ENCODE data around the gene NFASC. TPM values are rescaled to one million over a fixed set of nuclear protein-coding genes. Genes with fewer than 3 reads are reported as not detected.
A peak's percentile ranks its signal among the peaks of the same experiment; 100 is the strongest.

The NFASC gene
- total RNA-seq, 1 donor from 2014 or later = 0.18 TPM

DNA sequence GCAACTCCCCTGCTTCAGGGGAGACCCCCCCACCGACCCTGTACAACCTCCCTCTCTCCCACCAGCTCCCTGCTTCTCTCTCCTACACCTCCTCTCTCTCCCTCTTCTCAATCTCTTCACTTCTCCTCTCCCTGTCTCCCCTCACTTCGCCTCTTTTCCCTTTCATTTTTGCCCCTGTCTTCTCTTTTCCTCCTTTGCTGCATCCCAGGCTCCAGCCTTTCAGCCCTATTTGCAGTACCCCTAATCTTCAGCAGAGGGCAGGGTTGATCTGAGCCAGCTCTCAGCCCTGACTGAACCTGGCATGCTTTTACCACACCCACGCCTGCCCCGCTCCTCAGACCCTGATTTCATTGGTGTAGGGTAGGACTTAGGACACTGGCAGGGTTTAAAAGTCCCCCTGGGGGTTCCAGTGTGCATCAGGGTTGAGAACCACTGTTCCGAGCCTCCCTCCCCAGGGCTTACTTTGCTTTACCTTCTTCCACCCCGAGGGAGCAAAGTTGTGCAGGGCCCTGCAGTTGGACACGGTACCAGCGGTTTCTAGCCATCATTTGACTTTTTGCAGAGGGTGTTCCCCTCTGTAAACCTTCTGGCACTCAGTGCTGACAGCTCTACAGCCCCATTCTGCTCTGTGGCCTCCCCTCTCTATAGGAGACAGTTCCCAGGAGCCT, 105.0 kb downstream of the NFASC start:
- no peaks in the 10 kb centered on the region for H3K9me3 Mint-ChIP-seq
- peak; percentile 22 for DNase-seq (ENCODE audit: low spot score)
- intact Hi-C loops (cut with micrococcal nuclease) = no loop called here
- no peak overlapping the region for H3K27ac Mint-ChIP-seq
- H3K27me3 Mint-ChIP-seq (ENCODE audit: low read depth) = peaks cover 13% of the 10 kb centered on the region
- no peak overlapping the region for H3K4me3 Mint-ChIP-seq (ENCODE audit: low read depth)
- H3K4me1 Mint-ChIP-seq (ENCODE audit: low read depth) = no peaks in the 10 kb centered on the region
- no peaks in the 10 kb centered on the region for H3K36me3 Mint-ChIP-seq (ENCODE audit: low read depth)

DNA sequence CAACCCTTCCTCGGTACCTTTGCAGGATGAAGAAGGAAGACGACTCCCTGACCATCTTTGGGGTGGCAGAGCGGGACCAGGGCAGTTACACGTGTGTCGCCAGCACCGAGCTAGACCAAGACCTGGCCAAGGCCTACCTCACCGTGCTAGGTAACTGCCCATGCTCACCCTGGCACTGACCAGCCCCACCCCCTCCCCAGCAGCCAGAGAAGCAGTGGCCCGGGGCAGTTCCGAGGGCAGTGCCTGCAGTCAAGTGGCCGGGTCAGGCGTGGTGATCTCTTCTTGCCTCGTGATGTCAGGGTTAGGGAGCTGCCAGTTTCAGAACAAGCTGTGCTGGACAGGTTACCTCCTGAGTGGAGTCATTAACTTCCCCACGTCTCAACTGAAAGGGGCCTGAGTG, 106.0 kb downstream of the NFASC start:
- no peaks in the 10 kb centered on the region for H3K9me3 Mint-ChIP-seq
- intact Hi-C loops (cut with micrococcal nuclease) = no loop called here
- H3K27ac Mint-ChIP-seq = no peak overlapping the region
- H3K27me3 Mint-ChIP-seq (ENCODE audit: low read depth) = peaks cover 13% of the 10 kb centered on the region
- H3K36me3 Mint-ChIP-seq (ENCODE audit: low read depth) = no peaks in the 10 kb centered on the region
- H3K4me3 Mint-ChIP-seq (ENCODE audit: low read depth) = no peak overlapping the region
- H3K4me1 Mint-ChIP-seq (ENCODE audit: low read depth) = no peaks in the 10 kb centered on the region
- no peak for DNase-seq (ENCODE audit: low spot score)

DNA sequence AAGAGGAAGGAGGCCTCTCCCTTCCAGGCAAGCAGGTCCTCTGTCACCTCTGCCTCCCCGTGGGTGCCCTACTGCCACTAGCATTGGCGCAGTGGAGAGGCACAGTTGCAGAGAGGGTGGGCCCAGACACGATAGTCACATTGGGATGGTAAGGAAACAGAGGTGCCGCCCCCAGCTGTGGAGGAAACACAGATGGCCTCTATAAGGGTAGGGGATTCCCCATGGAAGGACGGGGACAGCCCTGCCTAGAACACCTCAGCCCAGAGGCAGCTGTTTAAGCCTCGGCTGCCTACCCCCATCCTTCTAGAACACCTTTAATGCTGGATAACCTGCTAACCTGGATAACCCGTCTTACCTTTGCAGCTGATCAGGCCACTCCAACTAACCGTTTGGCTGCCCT, 106.7 kb downstream of the NFASC start:
- Mint-ChIP-seq H3K4me3 (ENCODE audit: low read depth) (no peak overlapping the region), H3K27ac (no peak overlapping the region), H3K36me3 (ENCODE audit: low read depth) (no peaks in the 10 kb centered on the region), H3K9me3 (no peaks in the 10 kb centered on the region), H3K27me3 (ENCODE audit: low read depth) (peaks cover 9% of the 10 kb centered on the region), H3K4me1 (ENCODE audit: low read depth) (no peaks in the 10 kb centered on the region)
- no peak for DNase-seq (ENCODE audit: low spot score)
- intact Hi-C loops (cut with micrococcal nuclease) = no loop called here

DNA sequence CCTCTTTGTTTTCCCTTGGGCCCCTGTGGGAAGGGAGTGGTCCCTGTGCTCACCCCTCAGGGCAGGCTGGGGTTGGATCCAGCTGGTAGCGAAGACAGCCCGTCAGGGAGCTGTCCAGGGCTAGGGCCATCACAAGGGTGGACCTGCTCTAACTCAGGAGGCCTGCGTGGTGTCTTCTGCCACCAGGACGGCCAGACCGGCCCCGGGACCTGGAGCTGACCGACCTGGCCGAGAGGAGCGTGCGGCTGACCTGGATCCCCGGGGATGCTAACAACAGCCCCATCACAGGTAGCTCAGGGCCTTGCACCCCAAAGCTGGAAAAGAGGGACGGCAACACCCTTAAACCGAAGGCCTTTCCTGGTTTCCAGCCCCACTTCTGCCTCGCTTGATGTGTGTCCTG, 108.1 kb downstream of the NFASC start:
- no peaks in the 10 kb centered on the region for H3K36me3 Mint-ChIP-seq (ENCODE audit: low read depth)
- peaks cover 9% of the 10 kb centered on the region for H3K27me3 Mint-ChIP-seq (ENCODE audit: low read depth)
- DNase-seq (ENCODE audit: low spot score) = no peak
- peaks cover 6% of the 10 kb centered on the region for H3K4me1 Mint-ChIP-seq (ENCODE audit: low read depth)
- H3K4me3 Mint-ChIP-seq (ENCODE audit: low read depth) = no peak overlapping the region
- H3K9me3 Mint-ChIP-seq = no peaks in the 10 kb centered on the region
- no peak overlapping the region for H3K27ac Mint-ChIP-seq
- intact Hi-C loops (cut with micrococcal nuclease) = no loop called here

DNA sequence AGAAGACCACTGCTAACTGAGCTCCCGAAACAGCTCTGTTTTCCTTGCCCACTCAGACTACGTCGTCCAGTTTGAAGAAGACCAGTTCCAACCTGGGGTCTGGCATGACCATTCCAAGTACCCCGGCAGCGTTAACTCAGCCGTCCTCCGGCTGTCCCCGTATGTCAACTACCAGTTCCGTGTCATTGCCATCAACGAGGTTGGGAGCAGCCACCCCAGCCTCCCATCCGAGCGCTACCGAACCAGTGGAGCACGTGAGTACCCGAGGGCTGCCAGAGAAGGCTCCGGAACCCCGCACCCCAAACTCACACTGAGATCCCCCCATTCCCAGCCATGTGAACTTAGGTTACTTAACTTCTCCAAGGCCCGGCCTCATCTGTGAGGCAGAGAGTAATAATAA, 108.6 kb downstream of the NFASC start:
- Mint-ChIP-seq H3K4me3 (ENCODE audit: low read depth) (no peak overlapping the region), H3K27ac (no peak overlapping the region), H3K27me3 (ENCODE audit: low read depth) (peaks cover 10% of the 10 kb centered on the region), H3K36me3 (ENCODE audit: low read depth) (no peaks in the 10 kb centered on the region), H3K4me1 (ENCODE audit: low read depth) (peaks cover 6% of the 10 kb centered on the region), H3K9me3 (no peaks in the 10 kb centered on the region)
- no peak for DNase-seq (ENCODE audit: low spot score)
- intact Hi-C loops (cut with micrococcal nuclease) = no loop called here

DNA sequence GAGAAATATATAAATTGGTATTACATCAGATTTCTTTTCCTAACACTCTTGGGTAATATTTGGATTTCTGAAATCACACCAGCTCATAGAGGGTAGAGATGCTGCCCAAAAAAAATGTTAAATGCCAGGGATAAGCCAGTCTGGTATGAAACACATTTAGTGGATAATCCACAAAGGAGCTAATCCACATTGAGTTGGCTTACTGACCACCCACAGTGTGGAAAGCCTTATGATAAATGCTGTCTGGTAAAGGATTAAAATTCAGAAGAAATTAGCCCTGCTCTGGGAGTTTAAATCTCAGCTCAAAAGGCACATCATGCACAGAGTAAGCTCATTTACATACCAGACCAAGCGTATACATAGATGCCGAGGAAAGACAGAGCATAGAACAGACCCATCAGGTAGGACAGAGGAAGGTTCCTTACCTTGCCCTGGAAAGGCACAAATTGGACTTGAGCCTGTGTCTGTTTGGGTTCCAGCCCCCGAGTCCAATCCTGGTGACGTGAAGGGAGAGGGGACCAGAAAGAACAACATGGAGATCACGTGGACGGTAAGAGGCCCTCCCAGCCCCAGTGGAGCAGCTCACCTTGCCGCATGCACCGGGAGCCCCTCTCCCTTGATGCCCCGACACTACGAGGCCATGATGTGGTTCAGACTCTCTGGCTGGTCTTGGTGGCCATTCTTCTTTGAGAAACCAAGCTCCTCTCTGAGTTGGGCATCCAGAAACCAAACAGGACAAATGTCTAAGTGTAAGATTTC, 109.4 kb downstream of the NFASC start:
- Mint-ChIP-seq H3K27me3 (ENCODE audit: low read depth) (peaks cover 10% of the 10 kb centered on the region), H3K36me3 (ENCODE audit: low read depth) (no peaks in the 10 kb centered on the region), H3K4me1 (ENCODE audit: low read depth) (peaks cover 6% of the 10 kb centered on the region), H3K9me3 (no peaks in the 10 kb centered on the region), H3K27ac (no peak overlapping the region), H3K4me3 (ENCODE audit: low read depth) (no peak overlapping the region)
- no peak for DNase-seq (ENCODE audit: low spot score)
- intact Hi-C loops (cut with micrococcal nuclease) = no loop called here

DNA sequence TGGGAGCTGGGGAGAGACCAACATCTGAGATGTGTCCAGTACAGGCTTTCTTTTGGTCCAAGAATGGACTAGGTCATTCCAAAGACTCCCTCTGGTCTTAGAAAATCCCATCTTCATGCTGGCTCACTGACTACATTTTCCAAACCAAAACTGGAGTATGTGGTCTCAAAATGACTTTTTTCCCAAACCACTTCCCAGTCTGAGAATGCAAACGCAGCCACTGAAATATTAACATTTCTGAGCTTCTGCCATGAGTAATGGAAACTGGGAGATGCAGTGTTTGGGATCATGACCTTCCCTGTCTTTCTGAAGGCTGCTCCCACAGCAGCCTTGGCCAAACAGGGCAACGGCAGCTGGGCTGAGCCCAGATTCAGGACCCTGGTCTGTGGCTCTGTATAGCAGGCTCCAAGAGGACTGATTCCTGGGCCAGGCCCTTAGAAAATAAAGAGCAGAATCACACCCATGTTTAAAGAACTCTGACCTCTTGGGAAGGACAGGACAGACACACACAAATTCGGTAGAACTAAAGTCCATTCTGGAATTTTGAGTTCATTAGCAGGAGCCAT, 110.3 kb downstream of the NFASC start:
- H3K36me3 Mint-ChIP-seq (ENCODE audit: low read depth) = no peaks in the 10 kb centered on the region
- H3K4me1 Mint-ChIP-seq (ENCODE audit: low read depth) = peaks cover 6% of the 10 kb centered on the region
- no peaks in the 10 kb centered on the region for H3K9me3 Mint-ChIP-seq
- H3K4me3 Mint-ChIP-seq (ENCODE audit: low read depth) = no peak overlapping the region
- H3K27ac Mint-ChIP-seq = no peak overlapping the region
- intact Hi-C loops (cut with micrococcal nuclease) = no loop called here
- DNase-seq (ENCODE audit: low spot score) = no peak
- peaks cover 12% of the 10 kb centered on the region for H3K27me3 Mint-ChIP-seq (ENCODE audit: low read depth)

DNA sequence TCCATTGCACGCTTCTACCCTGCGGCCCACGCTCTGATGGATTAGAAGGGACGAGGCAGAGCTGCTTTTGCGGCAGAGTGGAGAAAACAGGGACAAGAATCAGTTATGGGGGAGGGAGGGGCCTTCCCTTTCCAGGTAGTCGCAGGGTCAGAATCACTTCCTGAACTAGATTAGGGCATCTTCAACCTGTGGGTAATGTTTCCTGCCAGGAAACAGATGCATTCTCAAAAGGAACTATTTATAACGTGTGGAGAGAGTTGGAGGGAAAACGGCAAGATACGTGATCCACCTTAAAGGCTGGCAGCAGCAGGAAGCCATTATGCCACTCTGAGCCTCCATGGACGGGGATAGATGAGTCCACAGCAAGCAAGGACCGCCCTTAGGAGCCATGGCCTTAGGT, 112.5 kb downstream of the NFASC start:
- Mint-ChIP-seq H3K27ac (no peak overlapping the region), H3K4me1 (ENCODE audit: low read depth) (peaks cover 6% of the 10 kb centered on the region), H3K36me3 (ENCODE audit: low read depth) (no peaks in the 10 kb centered on the region), H3K9me3 (no peaks in the 10 kb centered on the region), H3K27me3 (ENCODE audit: low read depth) (peaks cover 12% of the 10 kb centered on the region), H3K4me3 (ENCODE audit: low read depth) (no peak overlapping the region)
- DNase-seq (ENCODE audit: low spot score) = no peak
- intact Hi-C loops (cut with micrococcal nuclease) = no loop called here

DNA sequence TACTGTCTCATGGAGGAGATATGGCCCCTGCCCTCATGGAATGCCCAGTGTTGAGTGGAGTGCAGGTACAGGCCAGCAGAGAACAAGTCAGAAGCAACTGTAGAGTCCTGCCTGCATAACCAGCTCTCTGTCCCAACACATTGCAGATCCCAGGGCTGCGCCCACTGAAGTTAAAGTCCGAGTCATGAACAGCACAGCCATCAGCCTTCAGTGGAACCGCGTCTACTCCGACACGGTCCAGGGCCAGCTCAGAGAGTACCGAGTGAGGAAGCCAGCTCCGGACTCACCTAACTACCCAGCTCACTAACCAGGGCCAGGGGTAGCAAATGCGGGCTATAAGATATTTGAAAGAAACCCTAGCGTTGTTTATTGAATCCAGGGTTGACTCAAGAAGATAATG, 113.2 kb downstream of the NFASC start:
- no peak overlapping the region for H3K27ac Mint-ChIP-seq
- no peak for DNase-seq (ENCODE audit: low spot score)
- H3K4me3 Mint-ChIP-seq (ENCODE audit: low read depth) = no peak overlapping the region
- peaks cover 6% of the 10 kb centered on the region for H3K4me1 Mint-ChIP-seq (ENCODE audit: low read depth)
- no peaks in the 10 kb centered on the region for H3K9me3 Mint-ChIP-seq
- H3K27me3 Mint-ChIP-seq (ENCODE audit: low read depth) = peaks cover 12% of the 10 kb centered on the region
- intact Hi-C loops (cut with micrococcal nuclease) = no loop called here
- no peaks in the 10 kb centered on the region for H3K36me3 Mint-ChIP-seq (ENCODE audit: low read depth)

DNA sequence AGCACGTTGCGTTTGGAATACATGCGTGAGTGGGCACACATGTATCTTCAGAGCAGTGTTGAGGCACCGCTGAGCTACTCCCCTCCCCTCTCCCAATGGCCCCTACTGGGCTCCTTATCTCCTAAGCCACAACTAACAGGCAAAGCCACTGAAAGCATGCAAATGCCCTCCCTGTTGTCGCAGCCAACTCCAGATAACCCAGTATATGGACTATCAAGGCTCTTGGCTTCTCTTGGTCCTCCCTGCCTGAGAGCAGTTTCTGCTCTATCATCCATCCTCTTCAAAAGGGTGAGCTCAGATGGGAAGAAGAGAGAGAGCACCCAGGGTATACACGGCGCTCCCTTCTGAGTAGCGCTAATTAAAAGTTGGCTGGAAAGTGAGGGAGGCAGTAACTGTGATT, 113.8 kb downstream of the NFASC start:
- Mint-ChIP-seq H3K4me1 (ENCODE audit: low read depth) (peaks cover 6% of the 10 kb centered on the region), H3K27ac (no peak overlapping the region), H3K4me3 (ENCODE audit: low read depth) (no peak overlapping the region), H3K27me3 (ENCODE audit: low read depth) (peaks cover 14% of the 10 kb centered on the region), H3K9me3 (no peaks in the 10 kb centered on the region), H3K36me3 (ENCODE audit: low read depth) (no peaks in the 10 kb centered on the region)
- no peak for DNase-seq (ENCODE audit: low spot score)
- intact Hi-C loops (cut with micrococcal nuclease) = no loop called here

DNA sequence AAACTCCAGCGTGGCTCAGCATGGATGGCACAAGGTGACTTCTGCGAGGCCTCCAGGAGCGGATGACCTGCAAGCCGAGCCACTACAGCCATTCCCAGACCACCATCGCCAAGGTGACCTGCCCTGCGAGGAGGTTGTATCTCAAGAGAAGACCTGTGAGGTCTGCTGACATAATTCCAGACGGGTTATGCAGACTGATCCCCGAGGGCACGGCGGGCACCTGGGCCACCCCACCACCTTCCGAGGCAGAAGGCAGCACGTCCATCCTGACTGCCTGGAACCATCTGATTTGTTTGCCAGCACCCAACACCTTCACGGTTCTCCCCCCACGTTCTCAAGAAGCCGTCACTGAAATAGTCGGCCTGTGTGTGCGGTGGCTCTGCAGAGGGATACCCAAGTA, 115.5 kb downstream of the NFASC start:
- intact Hi-C loops (cut with micrococcal nuclease) = no loop called here
- no peaks in the 10 kb centered on the region for H3K36me3 Mint-ChIP-seq (ENCODE audit: low read depth)
- DNase-seq (ENCODE audit: low spot score) = no peak
- H3K9me3 Mint-ChIP-seq = no peaks in the 10 kb centered on the region
- H3K27me3 Mint-ChIP-seq (ENCODE audit: low read depth) = peaks cover 14% of the 10 kb centered on the region
- peaks cover 6% of the 10 kb centered on the region for H3K4me1 Mint-ChIP-seq (ENCODE audit: low read depth)
- no peak overlapping the region for H3K4me3 Mint-ChIP-seq (ENCODE audit: low read depth)
- no peak overlapping the region for H3K27ac Mint-ChIP-seq

DNA sequence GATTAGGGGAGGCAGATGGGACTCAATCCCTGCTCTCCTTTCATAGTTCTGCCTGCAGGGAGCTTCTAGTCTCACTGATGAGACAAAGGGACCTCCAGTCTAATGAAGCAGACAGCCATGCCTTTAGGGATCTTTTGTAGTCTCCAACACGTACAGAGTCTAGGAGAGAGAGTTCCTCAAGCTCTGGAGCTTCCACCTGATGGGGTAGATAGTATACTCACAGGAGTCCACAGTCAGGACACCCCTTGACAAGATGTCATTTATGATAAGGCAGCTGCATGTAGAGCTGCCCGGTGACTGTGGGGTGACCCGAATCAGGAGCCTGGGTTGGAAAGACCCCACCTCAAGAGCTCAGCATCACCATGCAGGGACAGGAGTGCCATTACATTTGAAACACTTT, 117.0 kb downstream of the NFASC start:
- Mint-ChIP-seq H3K27me3 (ENCODE audit: low read depth) (peaks cover 12% of the 10 kb centered on the region), H3K36me3 (ENCODE audit: low read depth) (no peaks in the 10 kb centered on the region), H3K9me3 (no peaks in the 10 kb centered on the region), H3K4me3 (ENCODE audit: low read depth) (no peak overlapping the region), H3K4me1 (ENCODE audit: low read depth) (peaks cover 10% of the 10 kb centered on the region), H3K27ac (no peak overlapping the region)
- intact Hi-C loops (cut with micrococcal nuclease) = loop anchor here (2.0 kb wide), 1 partner anchor 153 kb away; no protein-coding TSS in a partner anchor
- no peak for DNase-seq (ENCODE audit: low spot score)

DNA sequence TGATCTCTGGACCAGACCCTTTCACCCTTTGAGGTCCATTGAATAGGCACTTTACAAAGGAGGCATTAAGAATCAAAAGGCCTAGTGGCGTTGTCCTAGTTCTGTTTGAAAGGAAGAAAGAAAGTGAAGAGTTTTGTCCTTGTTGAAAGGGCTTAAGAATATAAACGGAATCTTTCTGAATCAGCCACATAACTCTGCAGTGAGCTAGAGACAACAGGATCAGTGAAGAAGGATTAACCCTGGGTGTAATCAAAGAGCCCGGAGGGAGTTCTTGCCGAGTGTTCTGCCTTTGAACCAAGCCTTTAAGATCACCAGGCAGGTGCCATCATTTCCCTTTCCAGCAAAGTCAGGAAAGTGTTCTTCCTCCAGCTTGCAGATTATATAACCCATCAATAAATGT, 117.5 kb downstream of the NFASC start:
- no peak for DNase-seq (ENCODE audit: low spot score)
- Mint-ChIP-seq H3K4me1 (ENCODE audit: low read depth) (peaks cover 7% of the 10 kb centered on the region), H3K27me3 (ENCODE audit: low read depth) (peaks cover 11% of the 10 kb centered on the region), H3K27ac (no peak overlapping the region), H3K36me3 (ENCODE audit: low read depth) (no peaks in the 10 kb centered on the region), H3K9me3 (no peaks in the 10 kb centered on the region), H3K4me3 (ENCODE audit: low read depth) (no peak overlapping the region)
- intact Hi-C loops (cut with micrococcal nuclease) = loop anchor here (2.0 kb wide), 1 partner anchor 153 kb away; no protein-coding TSS in a partner anchor

Measured in activated T-helper 2 cell treated with anti-CD3 and anti-CD28 coated beads, Interferon-gamma antibody, Interleukin-2, Interleukin-4, amounts not matched to agents 10 μg/mL and 5 μg/mL and 100 μg/mL, durations not matched to agents 14 hours and 24 hours and 36 hours (primary cell).